Kidney glomerular epithelial cell (primary cell): Measurements from ENCODE around the gene QARS1.

Experiments
- DNase-seq: peaks from one replicate; lab custom pipeline; 2025; lab: John Stamatoyannopoulos, UW

Gene QARS1

DNA sequence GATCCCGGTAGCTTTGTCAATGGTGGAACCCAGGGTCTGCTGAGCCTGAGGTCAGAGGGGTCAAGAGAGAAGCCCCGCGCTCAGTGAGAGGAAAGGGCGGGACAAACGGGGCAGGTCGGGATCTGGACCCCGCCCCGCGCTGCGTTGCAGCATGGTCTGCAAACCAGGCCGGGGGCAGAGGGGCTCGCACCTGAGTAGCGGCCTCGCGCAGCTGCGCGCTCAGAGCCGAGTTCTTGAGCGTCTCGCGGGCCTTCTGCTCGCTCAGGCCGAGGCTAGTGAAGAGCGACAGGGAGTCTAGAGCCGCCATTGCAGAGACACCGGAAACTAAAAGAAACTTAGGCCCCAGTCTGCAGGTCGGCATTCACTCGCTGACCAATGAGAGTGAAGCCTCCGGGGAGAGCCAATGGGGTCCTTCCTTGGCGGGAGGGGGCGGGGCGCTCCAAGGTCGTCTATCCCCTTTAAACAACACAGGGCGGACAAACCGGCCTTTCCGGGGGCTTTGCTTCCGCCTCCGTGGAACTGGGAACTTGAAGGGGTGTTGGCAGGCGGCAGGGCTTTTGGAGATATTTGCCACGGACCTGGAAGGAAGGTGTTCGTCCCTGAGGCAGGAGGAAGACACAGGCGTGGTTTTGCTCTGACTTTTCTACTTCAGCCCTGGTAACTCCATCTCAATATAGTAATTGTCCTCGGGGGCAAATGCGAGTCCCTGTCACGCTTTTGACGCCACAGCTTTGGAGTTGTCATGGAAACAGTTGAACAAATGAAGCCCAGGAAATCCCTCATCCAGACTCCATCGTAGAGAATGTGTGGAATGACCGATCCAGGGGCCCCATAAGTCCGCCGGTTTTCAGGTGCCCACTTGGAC is at the start of gene QARS1:
QARS1 (minus strand) TSS at position 331 of the 865 bp plus-strand sequence; CDS start at position 307, 24 bp downstream.
- DNase-seq, result peak; percentile 88

DNA sequence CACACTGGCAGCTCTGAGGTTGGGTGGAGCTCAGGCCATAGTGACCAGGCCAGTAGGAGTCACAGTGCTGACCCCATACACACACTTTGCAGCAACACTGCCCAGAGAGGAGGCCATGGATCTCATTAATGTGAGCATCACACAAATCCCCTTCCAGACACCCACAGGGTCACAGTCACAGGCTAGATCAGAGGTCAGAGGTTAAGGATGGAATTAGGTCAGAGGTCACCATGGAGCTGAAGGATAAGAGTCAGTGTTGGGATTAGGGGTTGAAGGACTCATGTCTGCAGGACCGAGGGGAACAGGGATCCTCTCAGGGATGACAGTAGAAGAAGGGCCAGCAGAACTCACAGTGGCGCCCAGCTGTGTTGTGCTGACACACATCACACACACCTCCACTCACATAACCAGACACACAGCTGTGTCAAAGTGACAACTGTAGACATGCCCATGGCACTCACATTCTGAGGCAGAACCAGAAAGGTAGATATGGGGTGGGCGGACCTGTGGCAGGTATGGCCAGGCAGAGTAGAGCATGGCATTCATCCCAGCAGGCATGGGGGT is 48.9 kb upstream of the QARS1 start:
- no peak for DNase-seq

DNA sequence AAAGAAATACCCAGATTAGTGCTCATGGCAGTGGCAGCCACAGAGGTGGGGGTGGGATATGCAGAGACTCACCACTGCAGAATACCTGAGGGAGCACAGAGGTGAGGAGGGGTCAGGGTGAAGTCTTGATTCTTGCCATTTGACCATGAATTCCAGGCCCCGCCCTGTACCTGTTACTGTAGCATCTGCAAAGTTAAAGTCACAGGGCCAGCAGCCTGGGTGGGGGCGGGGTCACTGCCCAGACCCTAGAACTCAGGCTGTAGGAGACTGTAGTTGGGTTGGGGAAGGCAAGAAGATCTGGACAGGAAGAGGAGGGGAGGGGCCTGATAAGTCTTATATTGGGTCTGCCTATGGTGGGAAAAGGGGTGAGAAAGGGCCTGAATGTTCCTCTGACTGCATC is 47.1 kb upstream of the QARS1 start:
- DNase-seq, result no peak

DNA sequence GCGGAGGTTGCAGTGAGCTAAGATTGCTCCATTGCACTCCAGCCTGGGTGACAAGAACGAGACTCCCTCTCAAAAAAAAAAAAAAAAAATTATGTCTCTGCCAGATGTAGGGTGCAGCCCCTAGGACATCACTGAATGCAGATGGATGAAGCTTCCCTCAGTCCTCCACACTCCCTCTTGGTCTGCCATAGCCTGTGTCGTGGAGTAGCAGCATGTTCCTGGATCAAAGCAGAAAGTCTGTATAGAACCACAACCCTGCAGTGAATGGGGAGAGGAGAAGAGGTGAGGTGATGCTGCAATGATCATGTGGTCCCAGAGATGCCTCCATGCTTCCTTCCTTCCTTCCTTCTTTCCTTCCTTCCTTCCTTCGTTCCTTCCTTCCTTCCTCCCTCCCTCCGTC is 43.6 kb upstream of the QARS1 start:
- DNase-seq, result no peak

DNA sequence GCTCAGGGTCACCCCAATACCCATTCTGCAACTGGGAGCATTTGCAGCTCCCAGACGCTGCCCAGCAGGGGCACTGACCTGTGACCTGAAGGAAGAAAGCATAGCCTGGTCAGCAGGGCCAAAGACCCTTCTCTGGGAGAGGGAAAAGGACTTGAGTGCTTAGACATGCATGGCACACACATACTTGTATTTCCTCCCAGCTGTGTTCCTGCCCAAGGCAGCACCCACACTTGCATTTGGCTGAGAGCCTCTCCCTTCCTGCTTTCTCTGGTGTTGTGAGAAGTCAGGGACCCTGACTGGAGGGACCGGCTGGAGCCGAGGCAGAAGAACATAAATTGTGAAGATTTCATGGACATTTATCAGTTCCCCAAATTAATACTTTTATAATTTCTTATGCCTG is 35.5 kb upstream of the QARS1 start:
- no peak for DNase-seq

DNA sequence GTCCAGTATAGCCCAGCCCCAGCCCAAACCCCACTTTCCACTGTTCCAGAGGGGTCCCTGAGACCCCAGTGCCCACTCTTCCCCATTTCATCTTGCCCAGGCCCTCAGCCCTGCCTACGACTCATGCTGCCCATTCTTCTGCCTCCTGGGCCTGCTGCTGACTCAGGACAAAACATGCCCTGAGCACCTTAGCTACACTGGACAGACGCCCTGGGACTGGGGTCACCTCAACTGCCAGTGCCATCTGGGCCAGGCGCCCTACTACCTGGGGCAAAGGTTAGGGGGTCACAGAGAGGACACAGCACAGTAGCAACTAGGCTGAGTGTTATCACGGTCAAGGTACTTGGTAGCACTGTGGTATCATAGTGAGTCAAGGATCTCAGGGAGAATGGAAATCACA is 30.9 kb upstream of the QARS1 start:
- no peak for DNase-seq

DNA sequence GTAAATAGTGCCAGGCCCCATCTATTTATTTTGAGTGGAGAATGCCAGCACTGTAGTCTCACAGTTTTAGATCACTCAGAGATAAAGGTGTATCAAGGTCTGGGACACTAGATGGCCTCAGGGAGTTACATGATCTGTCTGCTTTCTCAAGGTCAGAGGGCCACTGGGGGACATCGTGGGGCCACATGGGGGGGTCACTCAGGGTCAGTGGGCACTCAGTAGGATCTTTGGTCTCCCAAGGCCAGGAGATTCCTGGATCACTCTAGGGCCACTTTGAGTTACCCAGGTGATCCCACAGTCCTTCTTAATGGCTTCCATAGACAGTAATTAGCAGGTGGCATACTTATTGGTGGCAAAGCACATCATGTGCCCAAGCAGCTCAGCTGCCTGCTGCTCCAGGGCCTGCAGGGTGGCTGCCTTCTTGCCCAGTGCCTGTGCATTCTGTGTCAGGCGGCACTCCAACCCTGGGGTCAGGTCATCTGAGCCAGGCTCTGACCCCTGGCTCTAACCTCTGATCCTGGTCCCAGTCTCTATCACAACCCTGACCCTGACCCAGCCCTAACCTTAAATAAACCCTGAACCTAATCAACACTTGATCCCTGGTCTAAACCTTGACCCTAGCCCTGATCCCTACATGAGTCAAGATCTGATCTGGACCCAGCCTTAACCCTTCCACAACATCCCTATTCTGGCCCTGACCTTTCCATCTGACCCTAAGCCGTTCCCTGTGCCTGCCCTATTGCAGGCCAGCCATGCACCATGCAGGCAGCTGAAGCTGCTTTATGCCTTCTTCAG is 30.1 kb upstream of the QARS1 start:
- peak; percentile 5 for DNase-seq

DNA sequence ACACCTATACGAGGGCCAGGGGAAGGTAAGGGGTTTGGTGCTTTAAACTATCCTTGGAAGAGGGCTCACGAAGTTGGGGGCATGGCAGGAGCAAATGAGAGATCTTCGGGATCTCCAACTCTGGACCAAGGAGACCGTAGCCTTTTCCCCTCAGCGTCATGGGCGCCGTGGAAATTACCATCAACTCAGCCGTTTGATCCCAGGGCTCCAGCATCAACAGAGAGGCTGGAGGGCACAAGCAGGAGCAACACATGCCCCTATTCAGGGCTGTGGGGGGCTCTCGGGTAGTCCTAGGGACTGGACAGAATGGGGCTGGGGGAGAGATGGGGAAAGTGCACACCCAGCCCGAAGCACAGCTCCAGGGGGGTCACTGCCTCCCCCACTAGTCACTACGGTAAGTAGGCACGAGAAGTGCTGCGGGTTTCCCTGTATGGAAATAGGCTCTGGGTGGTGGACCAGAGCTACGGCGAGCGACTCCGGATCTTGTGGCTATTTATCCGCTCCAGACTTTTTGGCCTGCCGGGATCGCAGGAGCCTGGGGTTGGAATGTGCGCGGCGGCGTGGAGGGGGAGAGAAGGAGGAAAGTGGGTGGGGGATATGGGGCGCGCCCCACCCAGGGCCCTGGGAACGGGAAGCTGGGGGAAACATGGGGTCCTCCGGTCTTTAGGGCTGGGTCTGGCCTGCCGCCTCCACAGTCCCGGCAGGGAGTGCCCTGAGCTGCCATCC is 28.8 kb upstream of the QARS1 start:
- peak; percentile 93 for DNase-seq

DNA sequence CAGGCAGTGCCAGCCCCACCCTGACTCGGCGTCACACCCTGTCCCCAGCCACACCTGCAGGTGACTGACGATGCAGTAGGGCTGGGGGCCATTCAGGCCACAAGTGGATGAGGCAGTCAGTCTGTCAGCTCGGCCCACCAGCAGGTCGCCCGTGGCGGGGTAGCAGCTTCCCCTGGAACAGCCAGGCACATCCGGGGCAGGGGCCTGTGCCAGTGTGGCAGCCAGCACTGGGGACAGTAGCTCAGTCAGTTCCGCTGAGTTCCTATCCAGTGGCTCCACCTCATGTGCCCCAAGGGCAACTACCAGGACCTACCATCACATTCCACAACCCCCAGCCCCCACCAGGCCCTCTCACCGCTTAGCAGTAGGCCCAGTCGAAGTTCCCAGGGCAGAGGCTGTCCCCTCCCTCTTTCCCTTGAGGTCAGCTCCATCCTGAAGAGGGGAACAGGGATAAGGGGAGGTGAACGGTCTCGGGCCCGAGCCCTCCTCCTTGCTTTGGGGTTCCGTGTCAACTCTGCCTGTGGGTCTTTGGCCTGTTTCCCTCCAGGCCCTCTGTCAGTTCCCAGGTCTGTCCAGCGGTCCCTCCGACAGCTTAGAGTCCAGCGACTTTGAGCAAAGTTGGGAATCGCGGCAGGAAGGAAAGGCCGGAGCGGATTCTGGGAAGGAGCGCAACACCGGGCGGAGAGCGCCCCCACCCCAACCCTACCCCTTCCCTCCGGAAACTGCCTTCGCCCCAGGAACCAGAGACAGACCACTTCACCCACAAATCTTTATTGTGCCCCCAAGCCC is 28.1 kb upstream of the QARS1 start, which contains the start of gene LAMB2:
LAMB2 (minus strand) TSS at position 614 of the 789 bp plus-strand sequence; CDS start at position 431, 183 bp downstream.
- DNase-seq, result peak; percentile 58

DNA sequence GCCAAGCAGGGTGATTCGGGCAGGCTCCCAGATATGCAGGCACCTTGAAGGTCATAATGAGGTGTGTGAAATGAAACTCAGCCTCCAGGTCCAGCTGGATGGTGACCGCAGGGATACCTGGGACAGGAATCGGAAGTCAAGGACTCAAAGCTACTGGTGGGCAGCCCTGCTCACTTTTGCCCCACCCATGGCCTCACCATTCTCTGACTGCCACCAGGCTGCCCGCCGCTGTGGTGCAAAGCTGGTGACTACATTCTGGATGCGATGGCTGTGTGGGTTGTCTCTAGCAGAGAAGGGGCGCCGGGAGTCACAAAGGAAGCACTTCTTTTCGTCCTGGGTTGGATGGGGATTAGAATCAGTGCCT is 27.5 kb upstream of the QARS1 start:
- DNase-seq, result no peak

DNA sequence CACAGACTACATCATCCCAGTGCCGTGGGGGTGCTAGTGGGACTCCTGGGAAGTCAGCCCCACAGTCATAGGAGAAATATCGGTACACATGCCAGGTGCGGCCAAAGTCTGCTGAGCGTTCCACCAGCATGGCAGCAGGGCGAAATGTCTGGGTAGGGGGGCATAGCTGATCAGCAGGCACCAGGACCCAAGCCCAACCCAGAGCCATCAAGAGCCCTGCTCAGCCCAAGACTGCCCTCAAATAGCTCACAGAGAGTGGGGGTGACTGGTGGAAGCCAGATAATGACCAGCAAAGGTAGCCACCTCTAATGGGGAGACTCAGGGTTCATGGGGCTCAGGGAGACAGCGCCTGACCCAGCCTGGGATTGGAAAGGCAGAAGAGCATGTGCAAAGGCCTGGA is 27.0 kb upstream of the QARS1 start:
- DNase-seq, result no peak

DNA sequence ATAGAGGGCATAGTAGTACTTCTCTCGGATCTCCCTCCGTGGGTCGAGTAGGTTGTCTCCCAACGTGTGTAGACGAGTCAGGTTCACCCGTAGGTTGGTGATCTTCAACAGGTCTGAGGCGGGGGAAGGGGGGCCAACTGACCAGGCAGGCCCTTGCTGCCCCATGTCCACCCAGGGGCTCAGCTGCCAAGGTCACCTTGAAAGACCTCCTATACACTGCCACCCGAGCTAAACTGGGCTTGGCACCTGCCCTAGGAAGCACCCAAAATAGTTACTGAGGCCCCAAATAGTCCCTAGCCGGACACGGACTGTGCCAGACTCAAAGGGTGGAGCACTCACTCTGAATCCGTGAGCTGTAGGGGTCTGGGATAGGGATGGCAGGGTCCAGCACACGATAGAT is 26.5 kb upstream of the QARS1 start:
- no peak for DNase-seq

DNA sequence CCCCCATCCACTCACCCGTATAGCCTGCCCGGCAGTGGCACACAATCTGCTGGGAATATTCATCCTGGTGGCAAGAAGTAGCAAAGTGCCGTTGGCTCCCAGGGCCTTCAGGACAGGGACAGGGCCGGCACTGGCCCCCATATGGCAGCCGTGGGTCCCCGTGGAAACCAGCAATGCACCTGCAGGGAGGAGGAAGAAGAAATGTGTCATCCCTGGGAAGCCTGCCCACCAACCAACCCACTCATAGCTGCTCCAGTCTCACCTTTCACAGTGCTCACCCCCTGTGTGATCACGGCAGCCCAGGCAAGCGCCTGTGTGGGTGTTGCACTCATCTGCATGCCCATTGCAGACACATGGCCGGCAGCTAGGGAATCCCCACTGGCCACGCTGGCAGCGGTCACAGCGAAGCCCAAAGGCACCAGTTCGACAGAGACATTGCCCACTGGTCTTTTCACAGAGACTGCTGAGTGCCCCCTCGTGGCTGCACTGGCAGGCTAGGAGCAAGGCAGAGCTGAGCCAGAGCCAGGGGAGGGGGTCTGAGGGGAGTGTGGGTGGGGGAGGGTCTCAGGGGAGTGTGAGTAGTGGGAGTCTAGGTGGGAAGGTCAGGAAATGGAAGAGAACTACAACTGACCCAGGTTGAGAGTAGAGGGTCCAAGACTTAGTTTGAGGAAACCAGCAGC is 20.6 kb upstream of the QARS1 start:
- DNase-seq, result no peak

DNA sequence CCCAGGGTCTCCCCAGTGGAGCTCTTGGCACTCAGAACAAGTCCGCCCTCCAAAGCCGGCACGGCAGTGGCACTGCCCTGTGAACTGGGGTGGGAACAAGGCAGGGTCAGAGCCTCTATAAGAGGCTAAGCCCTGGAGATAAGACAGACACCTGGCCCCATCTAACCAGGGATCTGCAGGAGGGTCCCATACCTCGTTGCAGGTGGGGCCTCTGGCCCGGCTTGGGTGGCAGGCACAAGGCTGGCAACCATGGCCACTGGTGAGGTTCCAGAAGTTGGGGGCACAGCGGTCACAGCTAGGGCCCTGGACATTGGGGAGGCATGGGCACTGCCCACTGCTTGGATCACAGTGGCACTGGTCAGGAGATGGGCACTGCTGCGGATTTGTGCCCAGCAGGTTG is 19.6 kb upstream of the QARS1 start:
- DNase-seq, result no peak

DNA sequence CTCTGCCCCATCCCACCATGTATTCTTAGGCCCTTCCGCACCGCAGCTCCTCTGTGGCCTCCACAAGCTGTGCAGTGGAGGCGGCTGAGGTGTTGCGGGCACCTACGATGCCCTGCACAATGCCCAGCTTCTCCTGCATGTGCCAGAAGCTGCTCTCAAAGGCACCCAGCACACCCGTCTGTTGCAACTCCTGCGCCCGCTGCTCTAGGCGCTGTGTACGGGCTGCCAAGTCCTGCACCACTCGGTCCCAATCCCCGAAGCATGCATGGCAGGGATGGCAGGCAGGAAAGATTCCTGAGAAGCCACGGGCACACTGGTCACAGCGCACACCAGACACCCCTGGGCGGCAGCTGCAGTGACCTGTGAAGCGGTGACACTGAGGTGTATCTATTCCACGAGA is 19.1 kb upstream of the QARS1 start:
- DNase-seq, result no peak

DNA sequence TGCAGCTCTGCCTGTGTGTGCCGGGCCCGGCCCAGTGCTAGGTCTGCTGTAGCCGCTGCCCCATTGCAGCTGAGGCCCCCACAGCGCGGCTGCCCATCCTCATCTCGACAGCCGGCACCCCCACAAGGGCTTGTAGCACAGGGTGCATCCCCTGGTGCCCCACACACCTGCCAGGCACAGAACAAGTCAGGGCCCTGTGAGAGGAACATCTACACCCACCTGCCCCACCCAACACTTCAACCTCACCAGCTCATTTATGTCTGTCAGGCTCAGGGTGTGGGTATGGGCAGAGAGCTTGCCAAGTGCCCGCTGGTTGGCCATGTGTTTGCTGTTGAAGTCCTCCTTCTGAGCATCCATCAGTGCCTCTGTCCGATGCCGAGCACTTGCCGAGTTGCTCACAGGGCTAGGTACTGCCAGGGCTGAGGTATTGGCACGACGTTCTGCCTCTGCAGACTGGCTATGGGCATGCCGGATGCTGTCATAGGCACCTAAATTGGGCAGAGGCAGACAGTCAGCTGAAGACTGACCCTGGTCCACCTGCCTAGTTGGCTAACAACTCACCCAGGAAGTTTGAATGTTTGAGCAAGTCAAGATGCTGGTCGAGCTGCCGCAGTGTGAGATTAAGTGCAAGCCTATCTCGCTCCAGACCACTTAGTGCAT is 18.5 kb upstream of the QARS1 start:
- no peak for DNase-seq

DNA sequence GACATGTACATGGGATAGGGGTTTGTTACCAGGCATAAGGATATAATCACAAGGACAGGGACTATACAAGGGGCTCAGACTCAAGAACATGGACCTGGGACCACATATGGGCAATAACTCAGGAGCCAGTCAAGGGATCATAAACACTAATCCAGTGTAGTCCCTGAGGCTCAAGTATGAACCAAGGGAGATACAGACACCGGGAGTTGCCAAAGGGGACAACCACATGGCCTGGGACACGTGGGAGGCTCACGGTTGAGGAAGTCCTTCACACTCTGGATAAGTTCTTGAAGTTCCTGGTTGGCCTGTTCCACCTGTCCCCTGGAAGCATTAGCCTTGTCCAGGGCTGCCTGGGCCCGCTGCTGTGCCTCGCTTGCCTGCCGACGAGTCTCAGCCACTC is 17.9 kb upstream of the QARS1 start:
- DNase-seq, result no peak

DNA sequence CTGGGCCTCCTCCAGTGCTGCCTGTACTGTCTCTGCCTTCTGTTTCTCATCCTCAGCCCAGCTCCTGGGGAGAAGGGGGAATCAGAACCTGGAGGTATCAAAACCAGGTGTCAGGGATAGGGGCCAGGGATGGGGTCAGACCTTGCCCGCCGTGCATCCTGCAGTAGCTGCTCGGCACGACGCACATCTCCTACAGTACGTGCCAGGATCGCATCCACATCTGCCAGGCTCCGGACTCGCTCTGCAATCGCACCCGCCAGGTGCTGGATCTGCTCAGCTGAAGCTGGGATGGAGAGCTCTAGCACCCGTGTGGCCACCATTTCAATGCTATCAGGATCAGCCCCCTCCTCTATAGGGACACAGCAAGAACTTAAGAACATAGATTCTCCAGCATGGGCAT is 17.5 kb upstream of the QARS1 start:
- no peak for DNase-seq

DNA sequence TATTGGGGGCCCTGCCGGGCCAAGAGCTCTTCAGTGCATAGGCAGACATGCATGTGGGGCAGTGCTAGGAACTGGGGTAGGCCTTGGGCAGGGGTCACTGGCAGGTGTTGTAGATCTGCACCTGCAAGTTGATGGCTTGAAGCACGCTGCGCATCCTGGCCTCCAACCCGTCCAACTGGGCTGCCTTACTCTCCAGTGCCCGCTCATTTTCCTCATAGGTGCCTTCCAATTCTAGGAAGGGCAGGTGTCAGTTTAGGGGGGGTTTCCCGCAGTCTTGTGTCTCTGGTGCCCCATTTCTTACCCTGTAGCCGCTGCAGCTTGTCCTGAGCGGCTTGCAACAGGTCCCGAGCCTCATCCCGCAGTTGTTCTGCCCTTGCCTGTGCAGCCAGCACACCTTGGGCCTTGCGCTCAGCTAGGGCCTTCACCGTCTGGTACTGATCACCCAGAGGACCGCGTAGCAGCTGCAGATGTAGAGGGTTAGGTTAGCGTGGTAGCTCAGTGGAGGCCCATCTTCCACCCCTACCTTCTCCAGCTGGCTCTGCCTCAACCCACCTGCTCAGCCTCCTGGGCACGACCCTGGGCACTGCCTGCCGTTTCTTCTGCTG is 16.7 kb upstream of the QARS1 start:
- DNase-seq, result no peak
